CD1c-positive myeloid dendritic cell (primary cell): ENCODE results near the gene MSL3B.

Experiments used
- DNase-seq: peaks from one replicate; pipeline ENCODE4 v3.0.0-alpha.2; 2016; ENCODE audit errors: extremely low spot score

The MSL3B gene

DNA sequence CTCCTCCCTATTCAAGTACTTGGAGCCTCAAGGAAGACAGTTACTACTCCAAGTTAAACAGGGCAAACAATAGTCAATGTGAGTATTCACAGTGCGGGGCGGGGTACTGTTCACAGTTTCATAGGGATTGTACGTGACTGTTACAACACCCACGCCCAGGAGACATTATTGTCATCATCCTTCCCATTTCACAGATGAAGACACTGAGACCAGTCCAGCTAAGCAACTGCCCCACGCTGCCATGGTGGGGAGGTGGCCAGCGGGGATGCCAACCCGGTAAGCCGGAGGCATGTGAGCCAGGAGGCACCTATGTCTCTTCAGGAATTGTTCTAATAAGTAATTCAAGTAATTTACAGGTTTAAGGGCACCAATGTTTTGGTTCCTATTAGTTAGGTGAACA, 14.8 kb downstream of the MSL3B start:
- DNase-seq: no peak

DNA sequence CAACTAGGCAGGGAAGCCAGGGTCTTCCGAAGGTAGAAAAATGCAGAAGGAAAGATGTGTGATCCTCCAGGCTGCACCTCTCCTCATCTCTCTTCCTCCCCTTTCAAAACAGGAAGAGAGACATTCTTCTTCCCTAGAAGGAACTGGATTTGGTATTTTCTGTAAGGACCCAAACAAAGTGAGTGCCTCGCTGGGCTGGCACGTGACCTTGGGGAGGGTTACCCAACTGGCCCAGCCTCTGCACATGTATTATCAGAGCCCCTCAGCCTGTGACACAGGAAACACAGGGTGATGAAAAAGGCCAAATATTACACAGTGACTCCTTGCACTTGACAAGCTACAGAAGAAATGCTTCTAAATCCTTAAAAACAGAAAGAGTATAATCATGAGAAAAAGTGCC, 16.1 kb downstream of the MSL3B start:
- peak; percentile 68 for DNase-seq

DNA sequence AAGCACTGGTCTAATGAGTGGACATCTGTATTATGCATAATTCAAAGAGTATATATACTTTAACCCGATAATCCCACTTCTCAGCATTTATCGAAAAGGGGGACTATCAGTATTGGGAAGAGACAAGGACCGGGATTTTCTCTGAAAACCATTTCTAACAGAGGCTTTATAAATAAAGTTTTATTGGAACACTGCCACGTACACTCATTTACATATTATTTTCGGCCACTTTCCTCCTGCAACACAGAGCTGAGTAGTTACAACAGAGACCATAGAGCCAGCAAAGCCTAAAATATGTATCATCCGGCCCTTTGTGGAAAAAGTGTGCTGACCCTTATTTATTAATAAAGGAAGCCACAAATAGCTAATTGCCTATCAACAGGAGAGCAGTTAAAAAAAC, 17.0 kb downstream of the MSL3B start:
- DNase-seq: no peak

DNA sequence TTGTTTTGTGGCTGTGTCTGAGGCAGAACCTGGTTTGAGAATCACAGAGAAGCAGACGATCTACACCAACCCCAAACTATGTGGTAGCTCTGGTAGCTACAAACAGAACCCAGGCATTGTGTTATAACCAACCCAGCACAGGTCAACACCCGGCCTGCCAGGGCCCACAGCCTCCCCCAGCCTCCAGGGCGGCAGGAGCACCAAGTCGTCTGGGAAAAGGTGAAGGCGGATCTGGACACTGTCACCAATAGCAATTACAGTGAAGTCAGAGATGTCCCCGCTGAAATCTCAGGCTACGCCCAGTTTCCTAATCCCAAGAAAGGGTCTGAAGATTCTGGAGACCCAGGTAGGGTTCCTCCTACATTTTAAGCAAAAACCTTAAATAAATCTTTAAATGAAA, 17.4 kb downstream of the MSL3B start:
- no peak for DNase-seq

DNA sequence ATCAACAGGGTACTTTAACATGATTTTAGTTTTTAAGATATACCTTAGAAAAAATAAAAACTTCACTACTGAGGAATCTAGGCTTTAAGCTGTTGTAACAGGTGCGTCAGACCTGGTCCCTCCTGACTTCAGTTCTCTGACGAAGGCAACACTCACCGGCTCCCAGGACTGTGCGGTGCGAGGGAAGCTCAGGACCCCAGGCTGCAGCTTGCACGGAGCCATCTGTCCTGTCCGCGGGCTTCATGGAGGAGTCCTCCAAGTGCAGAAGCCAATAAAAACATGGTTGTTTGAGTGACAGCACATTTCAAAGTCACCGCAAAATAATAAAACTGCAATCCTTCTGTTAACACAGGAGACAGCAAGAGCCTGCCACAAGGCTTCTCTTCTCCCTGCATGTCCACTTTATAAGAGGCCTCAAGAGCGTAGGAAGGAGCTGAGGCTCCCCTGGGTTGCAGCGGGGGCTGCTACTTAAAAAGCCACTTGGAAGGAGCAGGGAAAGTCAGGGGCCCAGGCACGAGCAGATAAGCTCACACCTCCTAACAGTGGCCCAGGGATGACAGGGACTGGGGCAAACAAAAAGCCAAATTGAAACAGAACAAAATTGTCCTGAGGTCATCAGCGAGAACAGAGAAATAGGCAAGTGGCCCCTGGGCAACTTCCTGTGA, 18.4 kb downstream of the MSL3B start:
- DNase-seq: no peak

DNA sequence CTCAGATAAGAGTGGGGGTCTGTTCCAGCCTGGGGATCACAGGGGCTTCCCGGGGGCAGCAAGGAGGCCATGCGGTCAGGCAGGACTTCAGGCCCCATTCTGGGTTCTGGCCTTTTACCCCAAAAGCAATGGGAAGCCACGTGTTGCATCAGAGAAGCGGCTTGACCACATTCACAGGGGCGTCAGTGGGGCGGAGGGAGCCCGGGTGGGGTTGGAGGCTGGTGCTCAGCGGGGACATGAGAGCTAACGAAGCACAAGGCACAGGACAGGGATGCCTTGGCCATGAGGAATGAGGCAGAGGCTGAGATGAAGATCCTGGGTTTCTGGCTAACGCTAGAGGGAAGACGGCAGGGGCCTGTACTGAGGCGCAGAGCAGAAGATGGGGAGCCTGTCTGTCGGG, 19.9 kb downstream of the MSL3B start:
- DNase-seq: no peak

DNA sequence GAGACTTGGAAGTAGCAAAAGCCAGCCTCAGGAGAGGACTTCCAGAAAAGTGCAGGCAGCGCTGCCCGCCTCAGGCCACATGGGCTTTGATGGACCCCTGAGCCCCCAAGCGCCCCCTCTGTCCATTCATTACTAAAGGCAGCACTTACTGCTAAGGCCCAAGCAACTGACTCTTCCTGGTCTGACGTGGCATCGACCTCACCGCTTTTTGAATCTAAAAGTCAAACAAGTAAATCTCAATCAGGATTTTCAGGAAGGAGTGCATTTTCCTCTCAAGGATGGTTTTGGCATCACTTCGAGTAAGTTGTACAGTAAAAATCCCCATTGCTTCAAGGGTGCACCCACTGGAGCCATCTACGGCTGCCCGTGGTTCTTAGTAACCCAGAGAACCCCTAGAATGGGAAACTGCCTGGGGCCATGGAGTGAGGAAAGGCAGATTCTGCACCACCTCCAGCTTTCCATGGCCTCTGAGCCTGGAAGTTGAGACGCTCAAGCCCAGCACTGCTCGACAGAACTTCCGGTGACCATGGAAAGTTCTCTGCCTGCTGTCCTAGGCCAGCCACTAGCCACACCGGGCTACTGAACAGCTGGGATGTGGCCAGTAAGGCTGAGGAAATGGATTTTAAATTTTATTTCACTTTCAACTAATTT, 20.8 kb downstream of the MSL3B start:
- DNase-seq: no peak

DNA sequence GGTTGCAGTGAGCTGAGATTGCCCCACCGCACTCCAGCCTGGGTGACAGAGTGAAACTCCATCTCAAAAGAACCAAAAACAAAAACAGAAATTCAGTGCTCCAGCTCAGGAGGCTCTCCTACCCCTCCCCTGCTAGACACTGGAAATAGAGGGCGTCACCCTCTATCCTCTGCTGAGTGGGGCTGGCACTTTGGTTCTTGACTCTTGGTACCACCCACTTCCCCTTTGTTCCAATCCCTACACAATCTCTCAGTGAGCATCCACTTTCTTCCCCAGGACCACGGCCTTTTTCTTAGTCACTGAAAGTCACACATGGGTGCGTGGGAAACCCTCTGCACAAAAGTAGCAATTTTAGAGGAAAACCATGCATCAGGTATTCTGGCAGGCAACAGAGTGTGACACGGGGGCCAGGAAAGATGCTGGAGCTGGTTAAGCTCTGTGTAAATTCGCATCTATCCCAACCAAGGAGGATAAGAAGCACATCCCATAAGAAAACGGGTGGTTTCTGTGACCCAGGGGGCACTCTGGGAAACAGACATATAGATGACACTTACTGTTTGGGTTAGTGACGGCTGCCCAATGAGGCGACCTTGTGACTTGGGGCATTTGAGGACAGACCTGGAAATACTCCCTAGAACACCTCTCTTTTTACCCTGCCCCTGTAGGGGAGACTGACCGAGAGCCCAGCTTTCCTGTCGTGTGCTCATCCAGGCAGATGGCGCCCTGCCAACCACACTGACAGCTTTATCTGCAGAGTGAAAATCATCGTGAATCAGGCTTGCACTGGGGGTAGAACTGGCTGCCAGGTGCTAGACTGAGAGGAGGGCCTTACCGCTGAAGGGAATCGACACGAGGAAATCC, 21.6 kb downstream of the MSL3B start:
- peak; percentile 35 for DNase-seq

DNA sequence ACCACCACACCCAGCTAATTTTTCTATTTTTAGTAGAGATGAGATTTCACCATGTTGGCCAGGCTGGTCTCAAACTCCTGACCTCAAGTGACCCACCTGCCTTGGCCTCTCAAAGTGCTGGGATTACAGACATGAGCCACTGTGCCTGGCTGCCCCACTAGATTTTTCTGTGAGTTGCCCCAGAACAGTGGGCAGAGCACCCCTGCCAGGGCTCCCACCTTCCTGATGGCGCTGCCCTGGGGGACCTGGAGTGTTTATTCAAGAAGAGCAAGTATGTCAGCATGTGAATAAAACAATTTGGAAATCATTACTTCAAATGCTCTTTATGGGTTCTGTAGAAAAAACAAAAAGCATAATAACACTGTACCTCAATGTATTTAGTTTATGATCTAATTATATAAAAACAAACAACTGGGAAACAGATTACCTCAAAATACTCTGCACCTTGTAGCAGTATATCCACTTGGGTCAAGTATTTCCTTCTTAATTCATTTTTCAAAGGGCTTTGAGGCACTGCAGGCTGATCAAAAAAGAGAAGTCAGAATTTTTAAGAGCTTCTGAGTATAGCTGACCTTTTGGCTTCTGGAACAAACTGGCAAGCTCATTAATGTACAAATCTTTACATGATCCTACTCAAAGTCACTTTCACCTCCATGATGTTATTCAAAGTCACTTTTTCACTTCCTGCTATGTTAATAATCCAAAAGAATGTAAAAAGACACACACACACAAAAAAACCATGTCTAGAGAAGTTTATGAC, 22.7 kb downstream of the MSL3B start:
- peak; percentile 51 for DNase-seq

DNA sequence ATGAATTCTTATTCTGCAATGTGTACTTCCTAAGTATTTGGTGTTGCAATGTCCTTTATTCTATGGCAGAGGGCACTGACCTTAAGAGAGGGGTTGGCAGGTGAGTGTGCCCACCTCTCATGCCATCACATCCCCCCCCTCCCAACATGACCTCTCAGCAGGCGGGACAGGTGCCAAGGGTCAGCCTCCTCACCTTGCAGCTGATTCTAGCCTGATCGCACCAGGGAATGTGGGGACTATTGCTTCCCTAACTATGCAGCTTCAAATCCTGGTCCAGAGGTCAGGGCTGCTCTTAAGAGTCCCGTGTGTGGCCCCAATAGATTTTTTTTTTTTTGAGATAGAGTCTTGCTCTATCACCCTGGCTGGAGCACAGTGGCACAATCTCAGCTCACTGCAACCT, 23.4 kb downstream of the MSL3B start:
- no peak for DNase-seq

DNA sequence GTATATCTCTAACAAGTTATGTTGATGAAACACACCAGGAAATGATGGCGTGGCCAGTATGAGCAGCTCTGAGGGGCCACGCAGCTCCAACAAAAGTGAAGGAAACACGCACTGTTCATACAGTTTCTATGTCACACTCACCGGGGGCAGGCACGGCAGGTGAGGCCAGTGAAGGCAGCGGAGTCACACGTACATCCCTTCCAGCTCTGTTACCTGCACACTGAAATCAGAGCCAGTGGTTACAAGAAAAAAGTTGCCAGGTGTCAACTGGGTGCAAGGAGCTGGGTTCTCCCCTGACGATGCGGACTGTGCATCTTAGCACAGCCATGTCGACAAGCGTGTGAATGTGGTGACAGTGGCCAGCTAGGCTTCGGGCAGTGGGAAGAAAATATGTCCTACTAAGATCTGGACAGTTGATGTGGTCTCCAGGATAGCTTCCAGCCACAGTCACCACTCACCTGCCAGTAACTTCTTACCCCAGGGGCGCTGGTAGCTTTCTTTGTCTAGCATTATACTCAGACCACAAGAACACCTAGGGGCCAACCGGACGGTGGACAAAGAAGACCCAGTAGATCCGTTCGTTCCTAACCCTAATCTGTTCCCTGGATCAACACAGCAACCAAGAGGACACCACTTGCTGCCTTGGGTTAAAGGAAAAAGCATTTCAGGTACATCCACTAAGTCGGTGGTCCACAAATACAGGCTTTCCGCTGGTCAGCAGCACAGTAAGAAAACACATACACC, 23.9 kb downstream of the MSL3B start:
- DNase-seq: no peak

DNA sequence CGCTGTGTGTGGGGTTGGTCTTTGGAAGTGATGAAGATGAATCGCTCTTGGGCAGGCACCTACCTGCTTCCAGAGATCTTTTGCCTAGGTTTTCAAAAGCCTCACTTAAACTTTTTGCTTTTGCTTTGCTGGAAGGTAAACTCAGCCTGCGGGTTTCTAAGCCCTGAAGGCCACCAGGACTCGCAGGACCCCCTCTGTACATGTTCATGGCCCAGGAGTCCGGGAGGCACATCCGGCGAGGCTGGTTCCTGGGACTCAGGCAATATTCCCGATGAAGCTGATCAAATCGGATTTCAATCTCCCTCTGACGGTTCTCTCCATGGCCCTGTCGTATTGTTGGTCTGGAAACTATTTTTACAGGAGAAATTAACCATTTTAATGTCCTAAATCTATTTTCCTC, 27.0 kb downstream of the MSL3B start:
- DNase-seq: no peak

DNA sequence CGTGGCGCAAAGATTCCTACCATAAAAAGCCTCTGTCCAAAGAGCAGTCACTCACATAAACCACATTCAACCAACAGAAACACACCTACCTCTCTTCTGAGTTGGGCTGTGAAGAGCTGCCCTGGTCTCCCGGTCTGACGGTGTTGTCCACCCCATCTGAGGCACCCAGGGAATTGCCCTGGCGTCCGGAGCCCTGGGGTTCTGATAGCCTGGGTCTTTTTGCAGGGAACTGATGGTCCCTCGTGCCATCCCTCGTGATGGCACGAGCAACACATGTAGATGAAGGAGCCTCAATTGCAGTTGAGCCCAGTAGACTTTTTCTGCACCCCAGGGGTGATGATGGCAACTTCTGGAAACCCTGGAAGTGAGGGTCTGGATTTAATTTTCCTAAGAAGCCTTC, 27.7 kb downstream of the MSL3B start:
- DNase-seq: no peak

DNA sequence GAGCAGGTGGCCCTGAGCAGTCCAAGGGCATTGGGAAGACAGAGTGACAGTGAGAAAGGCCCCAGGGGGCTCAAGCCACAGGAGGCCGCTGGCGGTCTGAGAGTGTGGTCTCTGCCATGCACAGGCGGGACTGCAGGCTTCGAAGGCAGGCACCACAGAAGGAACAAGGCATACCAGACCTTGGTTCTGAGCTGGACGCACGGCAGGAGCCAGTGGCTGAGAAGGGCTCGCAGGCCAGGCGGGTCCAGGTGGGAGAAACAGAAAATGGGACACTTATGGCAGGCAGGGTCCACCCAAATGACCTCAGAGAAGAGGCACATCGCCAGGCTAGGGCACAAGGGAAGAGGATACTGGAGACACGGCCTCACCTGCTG, 28.8 kb downstream of the MSL3B start:
- DNase-seq: no peak

DNA sequence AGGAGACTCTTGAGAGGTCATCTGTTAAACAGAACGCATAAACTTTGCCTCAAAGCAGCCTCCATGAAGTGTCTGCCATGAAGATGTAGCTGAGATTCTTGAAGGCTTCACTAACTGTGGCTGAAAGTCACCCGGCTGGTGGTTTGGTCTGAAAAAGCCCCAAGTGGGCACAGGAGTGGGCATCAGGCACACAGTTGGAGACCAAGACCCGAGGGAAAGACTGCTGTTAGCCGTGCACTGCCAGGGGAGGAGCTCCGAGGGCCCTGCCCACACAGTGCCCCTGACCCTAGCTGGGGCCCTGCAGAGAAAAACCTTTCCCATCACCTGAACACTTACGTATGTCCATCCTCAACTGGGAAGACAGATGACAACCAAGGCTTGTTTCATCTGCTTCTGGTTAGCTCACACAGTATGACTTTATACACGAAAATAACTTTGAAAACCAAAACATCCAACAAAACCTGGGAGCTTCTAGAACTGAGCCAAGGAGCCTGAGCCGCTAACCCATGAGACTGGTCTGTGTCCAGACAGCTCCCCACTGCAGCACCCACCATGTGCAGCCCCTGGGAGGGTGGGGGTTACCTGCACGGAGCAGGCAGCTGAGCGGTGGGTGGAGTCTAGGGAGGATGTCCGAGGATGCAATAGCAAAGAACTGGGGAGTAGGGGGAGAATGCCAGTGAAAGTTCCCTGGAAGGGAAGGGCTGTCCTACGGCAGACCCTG, 29.3 kb downstream of the MSL3B start:
- no peak for DNase-seq

DNA sequence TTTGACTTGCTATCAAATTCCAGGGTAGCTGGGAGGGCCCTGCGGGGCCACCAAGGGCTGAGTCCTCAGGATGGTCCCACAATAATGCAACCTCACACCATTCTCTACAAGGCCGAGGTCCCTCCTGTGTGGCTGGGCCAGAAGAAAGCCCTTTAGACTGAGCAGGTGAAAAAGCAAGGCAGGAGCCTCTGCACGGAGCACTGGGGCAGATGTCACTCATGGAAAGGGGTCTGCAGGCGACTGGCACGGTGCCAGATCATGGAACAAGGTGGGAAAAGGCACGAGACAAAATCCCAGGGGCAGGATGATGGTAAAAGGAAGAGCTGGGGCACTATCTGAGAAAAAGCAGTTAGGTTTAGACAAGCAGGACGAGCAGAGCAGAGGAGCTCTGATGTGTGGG, 29.9 kb downstream of the MSL3B start:
- no peak for DNase-seq

DNA sequence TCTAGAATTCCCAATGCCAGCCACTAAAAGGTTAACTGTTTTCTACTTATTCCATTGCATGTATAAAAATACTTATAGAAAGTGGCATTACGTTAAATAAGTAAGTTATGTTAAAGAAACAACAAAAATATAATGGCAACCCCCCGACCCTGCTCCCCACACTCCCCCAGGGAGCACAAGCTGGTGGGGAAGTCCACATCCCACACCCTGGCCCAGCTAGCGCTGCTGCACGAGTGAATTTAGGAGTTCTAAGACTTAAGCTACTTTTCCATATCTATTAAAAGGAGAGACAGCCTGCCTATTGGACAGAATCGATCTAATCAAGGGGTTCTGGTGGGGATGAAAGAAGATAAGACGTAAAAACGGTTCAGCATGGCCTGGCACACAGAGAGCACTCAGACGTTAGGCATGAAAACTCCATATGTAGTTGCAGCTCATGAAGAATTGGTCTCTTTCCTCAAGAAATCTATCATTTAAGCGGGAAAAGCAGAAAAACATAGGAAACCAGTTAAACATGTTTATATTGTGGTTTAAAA, 30.4 kb downstream of the MSL3B start:
- DNase-seq: no peak

DNA sequence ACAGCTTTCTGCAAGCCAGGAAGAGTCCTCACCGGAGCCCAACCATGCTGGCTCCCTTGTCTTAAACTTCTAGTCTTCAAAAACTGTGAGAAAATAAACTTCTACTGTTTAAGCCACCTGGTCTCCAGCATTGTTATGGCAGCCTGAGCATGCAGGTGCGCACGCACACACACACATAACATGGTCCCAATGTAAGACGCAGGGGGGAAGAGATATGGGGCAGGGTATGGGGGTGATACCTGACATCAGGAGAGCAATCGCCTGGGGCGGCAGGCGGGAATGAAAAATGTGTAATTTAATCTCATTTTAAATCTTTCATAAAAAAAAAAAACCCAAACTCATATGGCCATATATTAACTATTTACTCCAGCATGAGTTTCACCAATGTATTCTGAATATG, 31.8 kb downstream of the MSL3B start:
- no peak for DNase-seq

DNA sequence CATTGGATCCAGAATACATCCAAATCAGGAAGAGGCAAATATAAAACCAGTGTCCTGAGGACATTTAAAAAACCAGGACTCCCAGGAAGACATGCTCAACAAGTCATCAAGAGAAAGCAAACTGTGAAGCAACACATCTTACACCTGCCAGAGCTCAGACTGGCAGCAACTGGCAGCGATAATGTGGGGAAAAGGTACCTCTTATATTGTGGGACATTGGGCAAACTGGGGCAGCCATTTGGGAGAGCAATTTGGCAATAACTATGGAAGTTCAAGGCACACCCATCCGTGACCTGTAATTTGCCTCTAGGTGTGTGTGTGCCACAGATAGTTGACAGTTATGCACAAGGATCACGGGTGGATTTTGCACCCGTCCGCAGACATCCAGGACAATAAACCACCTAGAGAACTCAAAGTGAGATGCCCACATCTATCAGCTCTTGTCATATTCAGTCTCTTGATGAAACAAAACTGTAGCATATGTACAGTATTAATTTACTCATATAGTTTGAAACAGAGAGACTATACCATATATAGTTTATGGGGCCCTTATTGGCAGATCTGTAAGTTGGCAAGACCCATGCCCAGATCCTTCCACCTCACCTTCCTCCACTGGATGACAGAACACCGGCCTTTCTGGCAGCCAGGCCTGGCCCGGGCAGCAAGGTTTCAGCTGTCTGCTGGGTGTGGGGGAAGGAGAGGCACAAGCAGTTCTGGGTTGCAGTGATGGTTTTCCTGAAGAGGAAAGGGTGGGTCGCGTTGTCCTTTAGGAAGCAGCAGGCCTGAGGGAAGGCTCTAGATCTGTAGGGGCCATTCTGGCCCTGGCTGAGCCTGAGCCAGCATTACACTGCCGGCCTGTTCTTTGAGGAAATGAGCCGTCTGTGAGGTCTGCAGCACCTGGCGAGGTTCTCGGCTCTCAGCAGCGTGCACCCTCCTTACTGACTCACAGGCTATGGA, 32.7 kb downstream of the MSL3B start:
- no peak for DNase-seq
